GM18508 (cell line): ENCODE measurements around the gene THSD7A.

Experiments
- ATAC-seq: cut with Tn5 transposase; IDR thresholded peaks from one replicate; pipeline ENCODE4 v1.9.1; 2021; ENCODE audit warnings: moderate number of reproducible peaks; ENCODE audit not compliant: insufficient read depth, unreplicated experiment

The THSD7A gene

DNA sequence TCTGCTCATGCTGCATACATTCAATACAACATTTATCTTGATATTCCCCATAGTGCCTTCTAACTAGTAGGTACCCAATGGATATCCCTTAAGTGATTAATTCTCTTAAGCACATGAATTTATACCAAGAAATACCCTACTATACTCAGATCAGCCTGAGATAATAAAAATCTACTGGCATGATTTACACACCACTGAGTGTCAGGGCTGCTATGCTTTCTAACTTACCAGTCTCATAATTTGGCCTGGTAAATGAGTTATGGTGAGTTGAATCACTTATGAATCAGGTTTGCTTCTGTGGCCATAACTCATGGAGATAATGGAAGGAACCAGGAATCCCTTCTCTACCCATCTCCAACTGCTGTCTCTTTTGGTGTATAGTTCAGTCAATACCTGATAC is 122.8 kb downstream of the THSD7A start:
- ATAC-seq = no peak

DNA sequence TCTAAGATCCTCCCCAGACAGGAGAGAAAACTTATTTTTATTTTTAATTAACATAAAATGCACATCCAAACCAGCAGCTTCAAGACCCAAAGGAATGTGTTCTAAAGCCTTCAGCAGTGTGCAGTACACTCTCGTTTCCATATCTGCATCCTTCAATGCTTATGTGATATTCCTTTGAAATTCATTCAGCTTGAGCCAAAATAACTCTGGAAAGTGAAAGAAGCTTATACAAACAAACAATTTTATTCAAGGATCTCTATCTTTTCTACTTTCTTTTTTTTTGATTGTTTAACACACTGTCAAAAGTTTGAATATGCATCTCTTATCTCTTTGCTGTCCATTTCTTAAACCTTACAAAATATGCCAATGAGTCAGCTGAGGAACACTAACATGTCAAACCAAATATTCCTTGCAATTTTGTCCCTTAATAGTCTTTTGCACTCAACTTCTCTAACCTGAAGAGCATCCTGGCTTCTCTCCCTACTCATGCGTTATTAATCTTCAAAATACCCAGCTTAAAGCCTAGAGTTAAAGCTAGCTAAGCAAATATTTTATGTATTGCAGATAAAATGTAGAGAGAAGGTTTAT is 124.3 kb downstream of the THSD7A start:
- no peak for ATAC-seq

DNA sequence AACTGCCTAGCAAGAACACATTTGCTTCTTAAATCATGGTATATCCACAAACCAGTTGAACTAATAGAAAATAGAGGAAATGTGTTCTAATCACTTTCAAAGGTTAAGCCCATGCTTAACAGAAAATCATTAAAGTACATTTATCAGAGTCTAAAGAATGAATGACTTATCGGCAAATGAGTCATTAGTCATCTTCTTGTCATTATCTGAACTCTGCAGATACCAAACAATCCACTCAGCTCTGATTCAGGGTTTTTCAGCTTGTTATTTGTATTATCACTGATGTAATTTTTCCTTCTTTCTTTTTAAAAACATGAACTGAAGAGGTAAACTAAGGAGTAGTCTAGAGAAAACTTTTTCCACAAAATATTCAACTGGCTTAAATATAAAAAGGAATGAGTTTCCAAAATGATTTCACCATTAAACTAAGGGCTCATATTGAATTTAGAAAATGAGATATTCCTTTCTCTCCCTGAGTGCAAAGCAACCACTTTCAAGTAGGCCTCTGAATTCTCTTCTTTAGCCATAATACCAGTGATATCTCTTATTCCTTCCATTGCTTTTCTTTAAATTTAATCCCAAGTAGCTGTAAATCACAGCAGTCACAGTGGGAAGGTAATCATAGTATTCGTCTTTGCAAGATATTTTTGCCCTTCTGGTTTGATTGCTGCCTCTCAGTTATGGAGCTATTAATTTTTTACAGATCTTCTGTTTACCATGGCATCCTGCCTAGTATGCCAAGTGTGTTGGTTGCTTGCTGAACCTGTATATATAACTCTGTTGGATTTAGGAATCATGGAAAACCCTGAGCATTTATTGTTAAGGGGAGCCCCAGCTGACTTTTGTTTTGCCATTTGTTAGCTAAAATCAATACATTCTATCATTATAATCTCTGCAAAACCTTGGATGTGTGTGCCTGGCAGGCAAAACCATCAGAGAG is 125.1 kb downstream of the THSD7A start:
- ATAC-seq = no peak

DNA sequence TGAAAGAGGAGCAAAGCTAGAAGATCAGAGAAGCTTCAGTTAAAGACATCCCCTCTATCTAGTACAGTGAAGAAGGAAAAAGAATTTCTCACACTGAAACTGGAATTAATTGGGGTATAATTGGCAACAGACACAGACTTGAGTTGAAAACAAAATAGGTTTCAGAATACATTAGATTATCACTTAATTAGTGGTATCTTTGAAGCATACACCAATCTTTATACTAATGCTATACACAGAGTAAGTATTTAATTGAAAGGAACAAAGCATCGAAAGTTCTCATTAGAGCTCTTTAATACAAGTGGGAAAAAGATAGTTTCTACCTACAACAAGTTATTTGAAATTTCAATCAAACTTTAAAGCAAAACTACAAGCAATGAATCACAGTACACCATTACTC is 128.2 kb downstream of the THSD7A start:
- no peak for ATAC-seq

DNA sequence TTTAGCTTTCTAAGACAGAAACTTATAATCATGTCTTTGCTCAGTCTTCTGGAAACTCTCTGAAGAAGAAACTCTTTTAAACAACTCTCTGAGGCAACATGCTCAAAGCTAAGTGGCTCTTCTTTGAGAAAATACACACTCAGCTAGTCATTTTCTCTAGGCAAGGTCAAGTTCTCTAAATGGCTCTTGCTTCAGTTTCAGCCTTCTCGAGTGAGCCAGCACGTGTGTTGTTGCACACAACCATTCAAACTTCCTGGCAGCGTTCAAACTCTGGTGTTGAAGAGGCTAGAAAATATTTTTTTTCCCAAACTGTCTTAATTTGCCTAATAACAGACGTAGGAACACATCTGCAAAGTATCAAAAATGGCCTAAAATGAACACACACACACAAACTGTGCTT is 129.1 kb downstream of the THSD7A start:
- no peak for ATAC-seq

DNA sequence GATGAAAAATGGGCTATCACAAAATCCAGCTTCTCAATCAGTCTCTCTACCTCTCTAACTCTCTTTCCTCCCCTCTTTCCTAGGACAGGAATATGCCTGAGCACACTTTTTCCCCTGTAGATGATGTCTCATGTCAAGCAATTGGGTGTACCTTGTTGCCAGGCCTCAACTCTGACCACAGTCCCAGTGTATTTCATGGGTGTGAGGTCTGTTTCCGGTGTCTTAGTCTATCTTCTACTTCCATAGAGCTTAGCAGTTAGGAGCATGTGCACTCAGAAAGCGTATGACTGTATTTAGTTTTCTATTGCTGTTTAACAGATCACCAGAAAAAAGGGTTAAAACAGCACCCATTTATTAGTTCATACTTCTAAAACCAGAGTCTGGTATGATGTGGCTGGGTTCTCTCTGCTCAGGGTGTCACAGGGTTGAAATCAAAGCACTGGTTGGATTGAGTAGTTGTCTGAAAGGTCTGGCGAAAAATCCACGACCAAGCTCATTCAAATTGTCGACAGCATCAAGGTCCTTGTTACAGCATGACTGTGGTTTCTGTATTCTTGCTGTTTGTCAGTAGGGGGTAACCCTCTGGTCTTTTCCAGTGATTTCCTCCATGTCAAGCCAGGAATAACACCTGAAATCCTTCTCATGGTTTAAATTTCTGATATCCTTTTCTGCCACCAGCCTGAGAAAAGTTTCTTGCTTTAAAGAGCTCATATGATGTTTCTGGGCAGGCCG is 130.0 kb downstream of the THSD7A start:
- no peak for ATAC-seq

DNA sequence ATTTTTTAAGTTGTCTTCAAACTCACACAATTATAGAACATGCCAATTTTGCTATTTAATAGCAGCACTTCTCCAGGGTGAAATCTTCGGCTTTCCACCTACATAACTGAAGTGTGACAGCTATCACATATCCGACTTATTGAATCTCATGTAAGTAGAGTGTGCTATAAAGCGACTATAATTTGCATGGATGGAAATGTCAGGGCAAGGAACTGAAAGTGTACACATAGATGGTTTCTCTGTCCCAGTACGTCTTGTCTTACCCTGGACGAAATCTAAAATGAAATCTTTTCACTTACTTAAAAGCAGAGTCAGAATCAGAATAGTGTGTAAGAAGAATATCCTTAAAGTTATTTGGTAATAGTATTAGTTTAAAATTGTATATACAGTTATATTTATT is 132.3 kb downstream of the THSD7A start:
- ATAC-seq = no peak

DNA sequence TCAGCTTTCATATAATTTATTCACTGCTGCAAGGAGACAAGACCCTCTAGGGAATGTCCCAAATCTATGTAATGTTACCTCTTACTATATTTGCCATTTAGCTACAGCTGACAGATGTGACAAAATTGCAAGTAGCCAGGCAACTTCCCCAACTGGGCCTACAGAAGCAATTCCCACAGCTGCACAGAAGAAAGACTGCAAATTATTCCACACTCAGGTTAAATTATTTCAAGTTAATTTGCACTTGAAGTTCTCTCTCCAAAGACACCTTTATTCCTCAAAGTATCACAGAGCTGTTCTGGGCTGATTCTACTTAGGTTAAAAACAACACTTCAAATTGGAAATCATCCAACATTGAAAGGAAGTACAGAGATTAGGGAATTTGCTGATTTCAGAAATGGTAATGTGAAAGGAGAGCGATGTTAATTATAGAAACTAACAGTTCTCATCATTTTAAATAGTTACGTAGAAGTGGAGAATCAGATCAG is 133.6 kb downstream of the THSD7A start:
- ATAC-seq = no peak

DNA sequence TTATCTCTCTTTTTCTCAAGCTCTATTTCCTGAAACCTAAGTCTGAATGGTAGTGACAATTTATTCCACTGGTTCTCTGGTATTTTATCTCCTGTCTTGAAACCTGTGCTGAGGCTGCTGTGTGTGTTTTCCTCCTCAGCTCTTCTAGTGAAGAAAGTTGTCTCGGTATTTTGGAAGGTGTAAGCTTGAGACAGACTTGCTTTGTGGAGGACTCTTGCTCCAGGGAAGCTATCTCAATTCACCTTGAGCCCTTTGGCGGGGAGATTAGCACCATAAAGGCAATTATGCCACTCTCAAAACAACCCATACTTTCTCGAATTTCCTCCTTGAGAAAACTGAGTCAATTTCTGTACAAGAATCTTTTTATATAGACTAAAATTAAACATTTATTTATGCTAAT is 141.6 kb downstream of the THSD7A start:
- ATAC-seq = no peak

DNA sequence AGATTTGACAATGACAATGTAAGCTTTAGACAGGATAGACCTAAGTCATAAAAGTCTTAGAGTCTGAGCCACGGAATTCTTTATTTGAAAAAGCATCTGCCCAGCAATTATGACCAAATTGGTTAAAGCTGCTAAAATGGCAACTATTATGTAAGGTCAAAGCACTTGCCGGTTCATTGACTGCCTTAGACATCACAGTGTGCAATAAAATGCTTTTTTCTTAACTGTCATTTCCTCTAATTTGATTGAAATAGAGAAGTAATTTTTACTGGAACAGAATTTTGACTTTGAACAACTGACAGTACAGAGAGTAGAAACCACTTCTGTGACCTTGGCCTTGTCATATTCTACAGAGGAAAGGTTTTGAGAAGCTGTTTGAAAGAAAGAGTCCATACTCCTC is 142.9 kb downstream of the THSD7A start:
- ATAC-seq = no peak

DNA sequence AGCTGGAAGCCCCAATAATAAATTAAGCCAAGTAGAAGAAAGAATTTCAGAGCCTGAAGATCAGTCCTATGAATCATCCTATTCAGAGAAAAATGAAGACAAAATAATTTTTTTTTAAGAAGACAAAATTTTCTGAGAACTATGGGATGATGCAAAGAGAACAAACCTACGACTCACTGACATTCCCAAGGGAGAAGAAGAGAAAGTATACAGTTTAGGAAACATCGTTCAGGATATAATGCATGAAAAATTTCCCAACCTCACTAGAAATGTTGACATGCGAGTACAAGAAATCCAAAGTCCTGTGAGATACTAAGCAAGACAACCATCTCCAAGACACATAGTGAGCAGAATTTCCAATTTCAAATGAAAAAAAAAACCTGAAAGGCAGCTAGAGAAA is 150.5 kb downstream of the THSD7A start:
- no peak for ATAC-seq

DNA sequence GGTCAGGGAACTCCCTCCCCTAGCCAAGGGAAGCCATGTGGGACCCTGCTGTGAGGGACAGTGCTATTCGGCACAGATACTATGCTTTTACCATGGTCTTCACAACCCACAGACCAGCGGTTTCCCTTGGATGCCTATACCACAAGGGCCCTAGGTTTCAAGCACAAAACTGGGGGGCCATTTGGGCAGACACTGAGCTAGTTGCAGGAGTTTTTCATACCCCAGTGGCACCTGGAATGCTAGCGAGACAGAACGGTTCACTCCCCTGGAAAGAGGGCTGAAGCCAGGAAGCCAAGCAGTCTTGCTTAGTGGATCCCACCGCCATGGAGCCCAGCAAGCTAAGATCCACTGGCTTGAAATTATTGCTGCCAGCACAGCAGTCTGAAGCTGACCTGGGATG is 156.8 kb downstream of the THSD7A start:
- no peak for ATAC-seq

DNA sequence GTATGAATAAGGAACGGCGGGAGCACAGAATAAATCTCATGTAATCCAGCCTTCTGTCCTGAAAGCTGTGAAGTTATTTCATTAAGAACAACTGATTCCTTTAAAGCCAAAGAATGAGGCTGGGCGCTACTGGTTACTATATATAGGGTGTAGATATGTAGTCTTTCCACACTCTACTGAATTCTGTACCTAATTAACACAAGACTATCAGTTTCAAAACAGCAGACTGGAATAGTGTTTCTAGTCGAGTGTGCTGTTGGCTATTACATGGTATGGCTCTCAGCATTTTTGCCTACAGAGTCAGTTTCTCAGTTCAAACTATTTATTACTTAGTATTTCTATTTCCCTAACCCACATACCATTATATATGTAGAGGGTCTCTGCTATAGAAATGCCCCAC is 163.3 kb downstream of the THSD7A start:
- no peak for ATAC-seq

DNA sequence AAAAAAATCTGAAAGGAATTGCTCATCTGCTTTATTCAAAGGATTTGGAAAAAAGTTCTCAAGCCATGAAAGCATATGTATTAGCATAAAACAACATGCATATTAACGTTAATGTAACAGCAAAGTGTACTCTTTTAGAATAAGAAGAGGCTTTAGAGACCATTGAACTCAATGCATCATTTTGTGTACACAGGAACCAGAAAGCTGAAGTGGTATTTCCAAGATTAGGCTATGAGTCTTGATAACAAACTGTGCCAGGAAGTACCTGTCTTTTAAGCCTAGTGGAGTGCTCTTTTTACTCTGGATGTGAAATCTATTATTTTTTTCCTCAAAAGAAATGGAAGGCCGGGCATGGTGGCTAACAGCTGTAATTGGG is 164.2 kb downstream of the THSD7A start:
- no peak for ATAC-seq

DNA sequence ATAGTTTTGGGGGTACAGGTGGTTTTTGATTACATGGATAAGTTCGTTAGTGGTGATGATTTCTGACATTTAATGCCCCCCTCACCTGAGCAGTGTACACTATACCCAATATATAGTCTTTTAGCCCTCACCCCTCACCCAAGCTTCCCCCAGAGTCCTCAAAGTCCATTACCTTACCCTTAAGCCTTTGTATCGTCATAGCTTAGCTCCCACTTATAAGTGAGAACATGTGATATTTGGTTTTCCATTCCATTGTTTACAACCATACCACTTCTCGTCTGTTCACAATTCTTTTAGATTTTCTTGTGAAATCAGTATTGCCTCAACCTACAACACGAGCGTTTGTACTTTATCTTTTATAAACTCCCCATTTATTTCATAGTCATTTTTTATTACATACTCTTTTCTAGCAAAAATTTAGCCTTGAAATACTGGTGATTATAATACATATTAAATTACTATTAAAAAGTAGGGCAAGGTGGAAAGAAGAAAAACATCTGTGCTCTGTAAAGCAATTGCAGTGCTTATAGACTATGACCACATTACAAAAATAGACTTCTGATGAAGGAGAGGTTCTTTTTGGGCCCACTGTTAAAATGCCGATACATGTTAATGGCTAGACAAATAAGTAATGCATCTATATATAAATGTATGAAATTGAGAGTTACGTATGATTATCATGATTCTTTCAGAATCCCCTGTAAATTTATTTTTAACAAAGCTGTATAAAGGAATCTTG is 164.8 kb downstream of the THSD7A start:
- ATAC-seq = no peak

DNA sequence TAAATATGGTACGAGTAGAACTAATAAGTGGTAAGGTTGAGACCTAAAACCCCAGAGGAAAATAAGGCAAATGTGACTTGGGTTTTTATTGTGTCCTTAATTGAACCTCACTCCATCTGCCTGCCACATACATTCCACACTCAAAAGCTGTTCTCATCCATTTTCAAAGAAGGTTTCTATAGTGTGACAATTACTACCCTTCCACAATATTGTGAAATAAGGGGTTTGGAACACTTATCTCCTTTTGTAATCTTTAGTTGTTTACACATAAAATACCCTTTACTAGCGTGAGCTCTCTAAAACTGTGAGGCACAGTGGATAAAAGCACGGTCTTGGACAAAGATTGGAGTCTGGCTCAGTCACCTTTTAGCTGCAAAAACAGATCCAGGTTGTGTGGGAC is 166.6 kb downstream of the THSD7A start:
- no peak for ATAC-seq

DNA sequence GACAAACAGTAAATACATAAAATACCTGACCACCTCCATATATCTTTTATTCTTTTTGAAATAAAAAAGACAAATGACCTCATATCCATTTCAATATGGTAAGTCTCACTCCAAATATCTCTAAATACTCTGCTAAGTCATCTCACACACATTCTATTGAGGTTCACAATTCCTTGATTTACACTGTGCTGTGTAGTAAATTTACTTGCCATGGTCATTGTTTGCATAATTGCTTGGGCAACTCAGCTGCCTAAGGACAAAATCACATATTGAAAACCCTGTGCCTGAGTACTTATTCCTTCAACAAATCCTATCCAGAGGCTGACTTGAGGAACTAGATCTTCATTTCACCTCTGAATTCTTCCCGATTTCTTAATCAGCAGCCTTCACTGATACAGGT is 176.4 kb downstream of the THSD7A start:
- no peak for ATAC-seq

DNA sequence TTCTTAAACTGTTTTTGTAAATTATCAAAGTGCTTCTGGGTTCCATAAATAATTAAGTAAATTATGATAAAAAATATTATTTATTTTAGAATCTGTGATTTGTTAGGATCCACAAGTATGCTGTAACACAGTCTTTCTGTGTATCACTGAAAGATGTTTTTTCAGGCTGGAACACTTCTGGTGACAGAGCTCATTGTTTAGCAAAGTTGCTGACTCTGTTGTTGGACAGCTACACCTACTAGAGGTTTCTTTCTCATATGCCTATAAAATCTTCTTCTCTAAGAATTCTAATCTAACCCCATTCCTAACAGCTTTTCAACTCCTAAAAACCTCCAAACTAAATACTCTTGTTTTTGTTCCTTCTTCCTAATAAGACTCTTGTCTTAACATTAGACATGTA is 176.8 kb downstream of the THSD7A start:
- no peak for ATAC-seq

DNA sequence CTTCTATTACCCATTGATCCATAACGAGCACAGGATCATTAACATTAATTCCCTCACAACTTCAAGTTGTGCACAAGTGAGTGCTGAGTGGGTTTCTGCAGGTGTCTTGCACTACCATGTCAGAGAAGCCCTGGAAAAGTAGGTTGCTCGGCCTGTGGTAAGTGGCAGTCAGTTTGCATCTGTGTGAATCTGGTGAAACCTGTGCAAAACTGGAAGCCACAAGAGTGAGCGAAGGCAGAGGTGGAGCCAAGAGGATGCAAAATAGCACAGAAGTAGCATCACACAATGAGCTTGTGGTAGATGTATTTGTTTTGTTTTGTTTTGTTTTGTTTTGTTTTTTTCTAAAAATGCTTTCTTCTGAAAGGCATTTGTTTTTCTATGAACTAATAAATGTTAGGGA is 181.5 kb downstream of the THSD7A start:
- ATAC-seq = no peak

DNA sequence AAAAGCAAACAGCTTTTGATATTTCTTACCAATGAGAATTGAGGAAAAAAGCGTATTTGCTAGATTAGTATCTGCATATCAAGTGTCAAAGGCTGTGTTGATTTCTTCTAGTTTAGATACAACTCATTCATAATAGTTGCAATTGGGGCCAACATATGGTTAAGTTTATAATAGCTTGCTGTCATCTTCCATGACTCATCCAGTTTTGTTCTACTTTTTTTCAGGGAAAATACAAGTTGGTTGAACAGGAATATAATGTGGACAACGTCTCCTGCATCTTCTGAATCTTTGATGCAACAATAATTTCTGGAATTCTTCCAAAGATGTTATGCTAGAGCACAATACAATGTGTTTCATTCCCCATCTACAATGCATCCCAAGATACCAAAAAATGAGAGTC is 182.0 kb downstream of the THSD7A start:
- no peak for ATAC-seq

DNA sequence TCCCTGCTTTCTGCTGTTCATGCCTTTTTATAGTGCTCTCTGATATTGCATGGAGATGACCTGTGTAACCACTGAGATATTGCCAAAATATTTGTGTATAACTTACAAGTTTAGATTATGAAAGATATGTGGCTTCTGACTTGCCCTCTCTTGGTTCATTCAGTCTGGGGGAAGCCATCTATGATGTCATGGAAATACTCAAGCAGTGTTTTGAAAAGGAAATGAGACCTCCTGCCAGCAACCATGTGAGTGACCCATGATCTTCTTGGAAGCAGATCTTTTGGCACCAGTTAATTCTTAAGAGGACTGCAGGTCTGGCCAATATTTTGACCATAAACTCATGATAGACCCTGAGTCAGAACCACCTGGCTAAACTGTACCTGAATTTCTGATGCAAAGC is 183.0 kb downstream of the THSD7A start:
- ATAC-seq = no peak
